NAMALWA (cell line): Measurements from ENCODE around the gene RNASE8.
"Not testable (repeated sequence)": the region's sequence is repeated elsewhere in the genome, so short reads cannot be mapped to it uniquely, and the experiment has no call there.

ENCODE experiments used
- DNase-seq: peaks from one replicate; pipeline ENCODE4 v3.0.0-alpha.2; 2015; ENCODE audit warnings: low spot score

Gene RNASE8, protein sequence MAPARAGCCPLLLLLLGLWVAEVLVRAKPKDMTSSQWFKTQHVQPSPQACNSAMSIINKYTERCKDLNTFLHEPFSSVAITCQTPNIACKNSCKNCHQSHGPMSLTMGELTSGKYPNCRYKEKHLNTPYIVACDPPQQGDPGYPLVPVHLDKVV

GRCh38 chr14:21057803-21058675, at the start of gene RNASE8:
Gene RNASE8 (plus strand): TSS chr14:21057822. CDS start chr14:21057893, 71 bp downstream.
- peak; percentile 16 for DNase-seq

- DNase-seq, result not testable (repeated sequence)
Measured at GRCh38 chr14:21009721-21010120, 47.9 kb upstream of the RNASE8 start.

GRCh38 chr14:21011136-21011535, 46.5 kb upstream of the RNASE8 start:
- no peak for DNase-seq

DNA sequence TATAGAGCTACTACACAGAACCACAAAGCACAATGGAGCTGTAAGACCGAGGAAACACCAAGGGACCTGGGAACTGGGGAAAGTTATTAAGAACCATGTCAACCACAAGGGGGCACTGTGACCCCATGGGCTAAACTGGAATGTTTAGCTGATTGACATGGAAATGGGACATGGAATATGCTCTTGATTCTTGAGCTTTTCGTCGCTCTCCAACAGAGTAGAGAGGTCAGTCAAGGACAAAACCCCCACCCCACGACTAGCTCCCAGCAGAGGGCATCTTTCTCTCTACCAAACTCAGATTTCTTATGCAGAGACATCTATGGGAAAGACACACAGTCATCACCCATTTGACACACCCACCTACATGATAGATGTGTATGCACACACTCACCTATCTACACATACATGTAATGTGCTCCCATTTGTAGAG, 42.8 kb upstream of the RNASE8 start:
- DNase-seq, result peak; percentile 78

GRCh38 chr14:21015312-21015711, 42.3 kb upstream of the RNASE8 start:
- no peak for DNase-seq

GRCh38 chr14:21016413-21017190, 41.0 kb upstream of the RNASE8 start:
- DNase-seq, result no peak

GRCh38 chr14:21017528-21018245, 39.9 kb upstream of the RNASE8 start:
- no peak for DNase-seq

GRCh38 chr14:21018286-21018685, 39.3 kb upstream of the RNASE8 start:
- no peak for DNase-seq

DNA sequence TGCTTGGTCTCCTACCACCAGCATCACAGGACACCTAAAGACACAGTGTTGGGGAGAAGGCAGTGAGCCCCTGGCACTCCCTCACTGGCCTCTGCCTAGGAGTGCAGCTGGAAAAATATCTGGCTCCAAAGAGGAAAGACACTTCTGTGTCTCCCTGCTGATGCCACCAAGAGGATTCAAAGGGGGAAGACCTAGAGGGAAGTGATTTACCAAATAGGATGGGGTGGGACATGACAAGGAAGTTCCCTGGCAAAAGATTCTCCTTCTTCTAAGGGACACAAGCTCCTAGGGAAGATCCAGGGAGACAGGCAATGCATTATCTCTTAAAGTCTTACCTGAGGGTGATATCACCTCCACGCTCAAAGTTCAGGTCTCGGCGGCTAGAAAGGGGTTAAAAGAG, 38.8 kb upstream of the RNASE8 start:
- DNase-seq, result no peak

DNA sequence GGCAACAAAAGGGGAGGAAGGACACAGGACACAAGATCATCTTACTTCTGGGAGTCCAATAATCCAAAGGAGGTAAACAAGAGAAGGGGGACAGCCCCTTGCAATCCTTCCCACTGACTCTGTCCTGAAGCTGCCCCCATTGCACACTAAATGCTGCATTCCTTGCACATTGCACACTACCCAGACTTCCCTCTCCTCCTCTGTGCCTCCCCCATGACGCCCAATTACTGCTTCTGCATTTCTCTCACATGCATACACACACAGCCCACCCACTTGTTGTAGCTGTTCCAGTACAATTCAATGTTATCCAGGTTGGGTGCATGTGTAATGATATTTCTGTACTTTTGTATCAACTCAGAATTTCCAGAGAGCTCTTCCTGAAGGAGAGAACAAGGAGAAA, 38.3 kb upstream of the RNASE8 start:
- DNase-seq, result no peak

DNA sequence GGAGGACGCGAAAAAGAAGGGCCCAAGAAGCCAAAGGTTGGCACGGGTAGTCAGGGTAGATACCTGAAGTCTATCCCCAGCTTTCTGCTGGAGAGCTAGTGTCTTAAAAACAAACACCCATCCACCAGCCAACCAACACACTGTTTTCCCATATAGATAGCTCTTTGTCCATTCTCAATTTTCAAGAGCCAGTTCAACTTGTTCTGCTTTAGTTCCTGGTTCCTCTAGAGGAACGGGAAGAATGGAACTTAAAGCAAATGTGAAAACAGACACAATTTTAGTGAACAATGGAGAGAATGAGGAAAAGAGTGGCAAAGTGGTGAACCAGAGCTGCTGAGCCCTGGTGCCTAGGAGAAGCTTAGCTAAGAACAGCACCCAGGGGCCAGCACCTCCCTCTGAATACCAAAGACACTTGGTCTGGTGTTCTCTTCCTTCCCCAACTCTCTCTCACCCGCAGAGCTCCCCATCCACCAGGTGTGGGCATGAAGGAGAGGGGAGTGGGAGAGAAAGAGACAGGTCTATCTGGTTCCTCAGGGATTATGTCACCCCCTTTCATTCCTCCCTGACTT, 36.6 kb upstream of the RNASE8 start:
- DNase-seq, result no peak

GRCh38 chr14:21022686-21023085, 34.9 kb upstream of the RNASE8 start:
- no peak for DNase-seq

- no peak for DNase-seq
Measured at GRCh38 chr14:21023174-21023573, 34.4 kb upstream of the RNASE8 start.

DNA sequence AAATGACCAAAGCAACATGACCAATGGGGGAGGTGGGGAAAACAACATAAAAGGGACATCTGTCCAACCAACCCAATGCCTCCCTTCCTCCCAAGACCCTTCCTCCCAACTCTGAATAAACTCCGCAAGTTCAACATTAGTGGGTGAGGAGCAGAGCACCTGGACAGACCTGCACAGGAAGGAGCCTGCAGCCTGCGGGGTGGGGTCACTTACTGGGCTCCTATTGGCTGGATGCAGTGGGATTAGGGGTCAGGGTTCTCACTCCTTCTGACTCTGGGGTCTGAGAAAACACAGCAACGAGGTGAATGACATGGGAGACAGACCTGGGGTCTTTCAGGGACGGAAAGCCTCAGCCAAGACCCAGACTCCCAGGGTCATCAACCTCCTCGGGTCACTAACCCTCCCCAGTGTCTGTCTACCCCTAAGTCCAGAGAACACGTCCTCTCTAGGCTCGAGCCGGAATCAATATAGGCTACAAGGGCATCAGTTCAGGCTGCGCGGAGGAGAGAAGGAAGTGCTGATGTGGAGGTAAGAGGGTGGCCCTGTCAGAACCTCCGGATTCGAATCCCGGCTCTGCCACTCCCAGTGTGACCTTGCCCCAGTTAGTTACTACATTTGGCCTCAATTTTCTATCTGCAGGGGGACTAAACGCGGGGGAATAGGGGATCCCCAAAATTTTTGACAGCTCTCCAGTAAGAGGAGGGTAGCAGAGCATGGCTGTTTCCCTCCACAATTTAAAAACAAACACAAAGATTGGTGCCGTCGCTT, 33.6 kb upstream of the RNASE8 start:
- DNase-seq, result no peak

DNA sequence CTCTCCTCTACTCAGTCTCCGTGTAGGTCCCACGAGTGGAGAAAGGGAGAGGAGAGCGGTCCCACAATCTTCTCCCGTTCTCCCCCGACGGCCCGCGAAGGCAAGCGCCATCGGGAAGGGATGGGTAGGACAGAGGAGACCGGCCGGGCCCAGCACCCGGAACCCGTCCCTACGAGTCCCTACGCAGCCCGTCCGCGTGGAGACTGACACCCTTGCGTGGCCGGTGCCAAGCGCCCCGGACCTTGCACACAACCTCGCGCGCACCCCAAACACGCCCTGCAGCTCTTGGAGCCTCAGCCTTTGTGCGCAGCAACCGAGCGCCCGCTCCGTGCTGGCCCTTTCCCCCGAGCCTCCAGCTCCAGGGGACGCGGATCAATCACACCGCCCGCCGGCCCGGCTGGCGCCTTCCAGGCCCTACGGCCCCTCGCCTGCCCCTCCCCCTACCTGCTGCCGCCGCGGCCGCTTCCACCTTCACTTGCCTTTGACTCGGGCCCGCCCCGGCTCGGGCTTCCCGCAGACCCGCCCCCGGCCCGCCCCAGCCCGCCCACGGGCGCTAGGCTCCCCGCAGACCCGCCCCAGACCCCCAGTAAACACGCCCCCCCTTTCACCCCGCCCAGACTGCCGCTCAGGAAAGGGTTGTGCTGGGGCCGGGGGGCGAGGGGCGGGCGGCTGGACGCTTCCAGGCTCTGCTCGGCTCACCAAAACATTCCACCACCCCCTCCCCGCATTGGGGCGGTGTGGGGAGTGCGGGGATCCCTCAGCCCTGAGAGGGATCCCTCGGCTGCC, 32.8 kb upstream of the RNASE8 start, which contains the start of gene NDRG2:
TSS of gene NDRG2 (minus strand) at position 477 of the 786 bp plus-strand sequence. CDS start 1,746 bp downstream, outside the sequence.
- DNase-seq, result no peak

- no peak for DNase-seq
Measured at GRCh38 chr14:21025371-21026273, 32.0 kb upstream of the RNASE8 start.

- no peak for DNase-seq
Measured at GRCh38 chr14:21026274-21026987, 31.2 kb upstream of the RNASE8 start.

DNA sequence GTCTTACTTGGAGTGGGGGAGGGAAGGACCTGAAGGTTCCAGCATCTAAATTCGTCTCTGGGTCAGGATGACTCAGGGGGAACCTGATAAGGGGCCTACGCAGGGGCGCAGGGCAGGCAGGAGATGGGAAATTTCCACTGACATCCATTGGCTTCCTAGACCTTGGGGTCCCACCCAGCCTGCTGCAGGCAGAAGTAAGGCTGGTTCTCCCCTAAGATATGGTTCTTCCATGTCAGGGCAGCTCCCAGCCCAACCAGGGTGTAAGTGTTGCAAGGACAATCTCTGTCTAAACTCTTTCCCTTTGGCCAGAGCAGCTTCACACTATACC, 30.7 kb upstream of the RNASE8 start:
- no peak for DNase-seq
